H9 (cell line): ENCODE data around the gene TRABD. TPM values are rescaled to one million over a fixed set of nuclear protein-coding genes. Genes with fewer than 3 reads are reported as not detected.

ENCODE experiments used
- DNase-seq: peaks from one replicate; pipeline ENCODE4 v3.0.0-alpha.2; 2017
- H2AFZ ChIP-seq: one replicate; pipeline ENCODE4 v1.6.1; 2013; ENCODE audit warnings: mild to moderate bottlenecking, low read length, control low read depth, moderate library complexity
- H2AK5ac ChIP-seq: 2 replicates; pipeline ENCODE4 v1.6.1; 2013; ENCODE audit warnings: low read length, control low read depth, mixed read lengths; ENCODE audit not compliant: insufficient read length
- H2BK120ac ChIP-seq: one replicate; pipeline ENCODE4 v1.6.1; 2013; ENCODE audit warnings: low read depth, mild to moderate bottlenecking, low read length, control low read depth, inconsistent platforms; ENCODE audit not compliant: poor library complexity, severe bottlenecking
- H2BK12ac ChIP-seq: 2 replicates; pipeline ENCODE4 v1.6.1; 2013; ENCODE audit warnings: low read length, control low read depth, mixed read lengths, low read depth; ENCODE audit not compliant: insufficient read length
- H2BK15ac ChIP-seq: 2 replicates; pipeline ENCODE4 v1.6.1; 2013; ENCODE audit warnings: low read depth, low read length, control low read depth
- H2BK20ac ChIP-seq: one replicate; pipeline ENCODE4 v1.6.1; 2013; ENCODE audit warnings: low read depth, mild to moderate bottlenecking, low read length, control low read depth, inconsistent platforms; ENCODE audit not compliant: poor library complexity, severe bottlenecking
- H2BK5ac ChIP-seq: 2 replicates; pipeline ENCODE4 v1.6.1; 2013; ENCODE audit warnings: low read length, control low read depth, mixed read lengths; ENCODE audit not compliant: insufficient read length
- H3K14ac ChIP-seq: 2 replicates; pipeline ENCODE4 v1.6.1; 2013; ENCODE audit warnings: low read length, control low read depth; ENCODE audit not compliant: insufficient read depth
- H3K18ac ChIP-seq: 2 replicates; pipeline ENCODE4 v1.6.1; 2013; ENCODE audit warnings: low read depth, mild to moderate bottlenecking, mixed read lengths, low read length, control low read depth; ENCODE audit not compliant: insufficient read length
- H3K23ac ChIP-seq: 2 replicates; pipeline ENCODE4 v1.6.1; 2013; ENCODE audit warnings: low read length, control low read depth, mixed read lengths, low read depth; ENCODE audit not compliant: insufficient read length
- H3K23me2 ChIP-seq: 2 replicates; pipeline ENCODE4 v1.6.1; 2013; ENCODE audit warnings: low read depth, mild to moderate bottlenecking, mixed read lengths, low read length, control low read depth; ENCODE audit not compliant: insufficient read length, poor library complexity, severe bottlenecking
- H3K27ac ChIP-seq: 2 replicates; pipeline ENCODE4 v1.5.1; 2013; ENCODE audit warnings: low read length, control low read depth, mixed read lengths, low read depth; ENCODE audit not compliant: insufficient read length
- H3K27me3 ChIP-seq: 2 replicates; pipeline ENCODE4 v1.6.1; 2013; ENCODE audit warnings: low read length, control low read depth, inconsistent platforms; ENCODE audit not compliant: insufficient read depth
- H3K4ac ChIP-seq: 2 replicates; pipeline ENCODE4 v1.6.1; 2013; ENCODE audit warnings: low read depth, mild to moderate bottlenecking, control low read depth, inconsistent platforms, low read length, moderate library complexity
- H3K4me1 ChIP-seq: 2 replicates; pipeline ENCODE4 v1.6.1; 2013; ENCODE audit warnings: low read length, control low read depth, inconsistent platforms; ENCODE audit not compliant: insufficient read depth
- H3K4me2 ChIP-seq: 2 replicates; pipeline ENCODE4 v1.6.1; 2013; ENCODE audit warnings: low read length, control low read depth, mixed read lengths; ENCODE audit not compliant: insufficient read length, insufficient read depth
- H3K56ac ChIP-seq: 2 replicates; pipeline ENCODE4 v1.6.1; 2013; ENCODE audit warnings: low read depth, mild to moderate bottlenecking, mixed read lengths, low read length, control low read depth; ENCODE audit not compliant: insufficient read length
- H3K79me1 ChIP-seq: 2 replicates; pipeline ENCODE4 v1.6.1; 2013; ENCODE audit warnings: low read depth, mild to moderate bottlenecking, moderate library complexity, low read length, control low read depth, inconsistent platforms; ENCODE audit not compliant: insufficient read depth, poor library complexity, severe bottlenecking
- H3K79me2 ChIP-seq: 2 replicates; pipeline ENCODE4 v1.6.1; 2013; ENCODE audit warnings: low read length, control low read depth, inconsistent platforms; ENCODE audit not compliant: insufficient read depth
- H3K9ac ChIP-seq: 2 replicates; pipeline ENCODE4 v1.6.1; 2013; ENCODE audit warnings: low read length, control low read depth, mixed read lengths; ENCODE audit not compliant: insufficient read length; ENCODE audit errors: extremely low read depth
- H3K9me3 ChIP-seq: one replicate; pipeline ENCODE4 v1.6.1; 2013; ENCODE audit warnings: low read depth, low read length, inconsistent platforms; ENCODE audit not compliant: control insufficient read depth
- H3T11ph ChIP-seq: one replicate; pipeline ENCODE4 v1.6.1; 2013; ENCODE audit warnings: mild to moderate bottlenecking, low read length, control low read depth, inconsistent platforms
- H4K20me1 ChIP-seq: one replicate; pipeline ENCODE4 v1.6.1; 2013; ENCODE audit not compliant: control insufficient read depth, insufficient read length, insufficient read depth
- H4K5ac ChIP-seq: 2 replicates; pipeline ENCODE4 v1.6.1; 2013; ENCODE audit warnings: low read depth, mild to moderate bottlenecking, mixed read lengths, low read length, control low read depth; ENCODE audit not compliant: insufficient read length
- H4K8ac ChIP-seq: replicated peaks from 2 replicates; pipeline ENCODE4 v1.6.1; 2013; ENCODE audit warnings: low read length, control low read depth, mixed read lengths, low read depth; ENCODE audit not compliant: insufficient read length
- H4K91ac ChIP-seq: 2 replicates; pipeline ENCODE4 v1.6.1; 2013; ENCODE audit warnings: low read depth, mild to moderate bottlenecking, moderate library complexity, mixed read lengths, low read length, control low read depth; ENCODE audit not compliant: insufficient read length
- H3K27ac Mint-ChIP-seq, 3 experiments: 2 replicates in 2 of 3; 3 replicates in 1 of 3; pipeline ENCODE4 v1.8.0; 2020 to 2021; ENCODE audit warnings: mixed read lengths in 3 of 3, mild to moderate bottlenecking in 1 of 3, moderate library complexity in 1 of 3
- H3K27me3 Mint-ChIP-seq: 2 replicates; pipeline ENCODE4 v1.8.0; 2021; ENCODE audit warnings: low read depth, mild to moderate bottlenecking, moderate library complexity, mixed read lengths
- H3K36me3 Mint-ChIP-seq, 3 experiments: 2 replicates in 2 of 3; 3 replicates in 1 of 3; pipeline ENCODE4 v1.8.0; 2020 to 2021; ENCODE audit warnings: low read depth in 3 of 3, mixed read lengths in 3 of 3; ENCODE audit not compliant: insufficient read depth in 1 of 3
- H3K4me1 Mint-ChIP-seq, 2 experiments: 2 replicates each; pipeline ENCODE4 v1.8.0; 2020; ENCODE audit warnings: mixed read lengths in 2 of 2
- H3K4me3 Mint-ChIP-seq, 2 experiments: 2 replicates in 1 of 2; 3 replicates in 1 of 2; pipeline ENCODE4 v1.8.0; 2020 to 2021; ENCODE audit warnings: mild to moderate bottlenecking in 2 of 2, mixed read lengths in 2 of 2, moderate library complexity in 1 of 2
- H3K9me3 Mint-ChIP-seq, 2 experiments: 2 replicates in 1 of 2; 3 replicates in 1 of 2; pipeline ENCODE4 v1.8.0; 2020; ENCODE audit warnings: mild to moderate bottlenecking in 2 of 2, mixed read lengths in 2 of 2, moderate library complexity in 1 of 2
- WGBS: extraction: QIAGEN DNeasy Blood & Tissue Kit; methylation state at CpG from one replicate; pipeline ENCODE4 v1.1.7; 2013; ENCODE audit warnings: missing lambda C conversion rate, low lambda C conversion rate, mixed read lengths; ENCODE audit not compliant: insufficient read length; ENCODE audit errors: extremely low coverage; 5-methylcytosine and 5-hydroxymethylcytosine counted together
- total RNA-seq: library from RNA; stranded (reverse); gene quantifications from 2 replicates; pipeline ENCODE4 v1.2.1, GENCODE V29; 2021
- TF ChIP-seq, protein P1 (sequence below): fragments of 200-600 bp; sonication (generic); conservative IDR thresholded peaks from 3 replicates; pipeline ENCODE4 v1.8.0; 2021; ENCODE audit warnings: antibody characterized with exemption, mild to moderate bottlenecking

TRABD gene
- total RNA-seq, 1 experiment from 2014 or later, result 47.8 TPM

DNA sequence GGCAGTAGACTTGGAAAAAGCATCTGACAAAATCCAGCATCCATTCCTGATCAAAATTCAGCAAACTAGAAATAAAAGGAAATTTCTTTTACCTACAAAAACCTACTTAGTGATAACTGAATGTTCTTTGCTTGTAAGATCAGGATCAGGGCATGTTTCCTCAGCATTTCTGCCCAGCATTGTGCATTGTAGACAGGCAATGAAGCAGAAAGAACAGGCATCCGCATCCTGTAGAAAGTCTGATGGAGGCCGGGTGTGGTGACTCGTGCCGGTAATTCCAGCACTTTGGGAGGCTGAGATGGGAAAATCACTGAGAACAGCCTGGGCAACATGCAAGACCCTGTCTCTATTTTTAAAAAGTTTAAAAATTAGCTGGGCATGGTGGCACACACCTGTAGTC is 47.7 kb upstream of the TRABD start:
- no peak overlapping the region for H2BK5ac ChIP-seq
- DNase-seq, result no peak
- H3K14ac ChIP-seq, result no peak overlapping the region
- H4K8ac ChIP-seq, result no peak overlapping the region
- no peak overlapping the region for H3T11ph ChIP-seq
- H3K23ac ChIP-seq, result no peak overlapping the region
- H3K27ac Mint-ChIP-seq, result no peak overlapping the region
- H3K4me2 ChIP-seq, result no peak overlapping the region
- no peak overlapping the region for H3K9ac ChIP-seq
- H3K18ac ChIP-seq, result no peak overlapping the region
- no CpG with 5 or more reads among the region's 4 CpGs for WGBS
- H4K91ac ChIP-seq, result no peak overlapping the region
- no peaks in the 10 kb centered on the region for H3K36me3 Mint-ChIP-seq
- no peaks in the 10 kb centered on the region for H3K4me1 ChIP-seq
- H3K79me2 ChIP-seq, result no peaks in the 10 kb centered on the region
- H3K4ac ChIP-seq, result no peak overlapping the region
- no peak overlapping the region for H3K4me3 Mint-ChIP-seq
- no peaks in the 10 kb centered on the region for H3K79me1 ChIP-seq
- no peak overlapping the region for H4K5ac ChIP-seq
- H3K9me3 ChIP-seq, result no peaks in the 10 kb centered on the region
- H3K27me3 Mint-ChIP-seq, result peaks cover 13% of the 10 kb centered on the region
- H3K4me1 Mint-ChIP-seq, result peaks cover 2 to 3% of the 10 kb centered on the region in 2 experiments
- H3K23me2 ChIP-seq, result no peaks in the 10 kb centered on the region
- TF ChIP-seq, protein P1, sequence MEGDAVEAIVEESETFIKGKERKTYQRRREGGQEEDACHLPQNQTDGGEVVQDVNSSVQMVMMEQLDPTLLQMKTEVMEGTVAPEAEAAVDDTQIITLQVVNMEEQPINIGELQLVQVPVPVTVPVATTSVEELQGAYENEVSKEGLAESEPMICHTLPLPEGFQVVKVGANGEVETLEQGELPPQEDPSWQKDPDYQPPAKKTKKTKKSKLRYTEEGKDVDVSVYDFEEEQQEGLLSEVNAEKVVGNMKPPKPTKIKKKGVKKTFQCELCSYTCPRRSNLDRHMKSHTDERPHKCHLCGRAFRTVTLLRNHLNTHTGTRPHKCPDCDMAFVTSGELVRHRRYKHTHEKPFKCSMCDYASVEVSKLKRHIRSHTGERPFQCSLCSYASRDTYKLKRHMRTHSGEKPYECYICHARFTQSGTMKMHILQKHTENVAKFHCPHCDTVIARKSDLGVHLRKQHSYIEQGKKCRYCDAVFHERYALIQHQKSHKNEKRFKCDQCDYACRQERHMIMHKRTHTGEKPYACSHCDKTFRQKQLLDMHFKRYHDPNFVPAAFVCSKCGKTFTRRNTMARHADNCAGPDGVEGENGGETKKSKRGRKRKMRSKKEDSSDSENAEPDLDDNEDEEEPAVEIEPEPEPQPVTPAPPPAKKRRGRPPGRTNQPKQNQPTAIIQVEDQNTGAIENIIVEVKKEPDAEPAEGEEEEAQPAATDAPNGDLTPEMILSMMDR, result no peak
- H2BK20ac ChIP-seq, result no peak overlapping the region
- no peak overlapping the region for H2AFZ ChIP-seq
- peaks cover 0 to 3% of the 10 kb centered on the region in 2 experiments; a peak in 1 of 5 replicates for H3K9me3 Mint-ChIP-seq
- no peak overlapping the region for H2AK5ac ChIP-seq
- H3K56ac ChIP-seq, result no peak overlapping the region
- H2BK15ac ChIP-seq, result no peak overlapping the region
- H3K27me3 ChIP-seq, result no peaks in the 10 kb centered on the region
- no peak overlapping the region for H3K27ac ChIP-seq
- no peaks in the 10 kb centered on the region for H4K20me1 ChIP-seq
- H2BK120ac ChIP-seq, result no peak overlapping the region
- H2BK12ac ChIP-seq, result no peak overlapping the region
